Panc1 (cell line): ENCODE measurements around the gene SNTB2. TPM values are rescaled to one million over a fixed set of nuclear protein-coding genes. Genes with fewer than 3 reads are reported as not detected.
A peak's percentile ranks its signal among the peaks of the same experiment; 100 is the strongest.

Source experiments
- ATAC-seq: fragments of 200-7000 bp; cut with Tn5 transposase; 2 replicates; pipeline ENCODE4 v1.9.1; 2020; ENCODE audit warnings: mild to moderate bottlenecking, moderate library complexity
- BruUV-seq: library from RNA; stranded (reverse); fragments of 400-500 nt; replicated peaks from 2 replicates; lab custom pipeline; 2021; lab: Mats Ljungman, UMichigan
- CTCF ChIA-PET: fragments of 300-600 bp; sonication (Branson Sonifier 250); formaldehyde crosslinking; loops from one replicate; lab custom pipeline; 2022; ENCODE audit warnings: antibody characterized with exemption; lab: Charles Lee
- POLR2A ChIA-PET: fragments of 300-600 bp; sonication (Branson Sonifier 250); formaldehyde crosslinking; loops from one replicate; lab custom pipeline; 2022; ENCODE audit warnings: antibody characterized with exemption; lab: Charles Lee
- DNase-seq: peaks from one replicate; pipeline ENCODE4 v3.0.0-alpha.2; 2010; ENCODE audit warnings: low read depth, low spot score
- H3K27ac ChIP-seq: 2 replicates; pipeline ENCODE4 v1.5.1; 2011; ENCODE audit warnings: mild to moderate bottlenecking, low read length, inconsistent platforms
- H3K27me3 ChIP-seq: fragments of 200-500 bp; sonication (Bioruptor generic); 2 replicates; pipeline ENCODE4 v1.6.0; 2014; ENCODE audit warnings: low read length, inconsistent platforms; ENCODE audit not compliant: control insufficient read depth, insufficient read depth
- H3K36me3 ChIP-seq: fragments of 200-500 bp; sonication (Bioruptor generic); 2 replicates; pipeline ENCODE4 v1.5.1; 2014; ENCODE audit warnings: inconsistent platforms, mild to moderate bottlenecking, low read length, moderate library complexity; ENCODE audit not compliant: control insufficient read depth, insufficient read depth
- H3K4me1 ChIP-seq: 2 replicates; pipeline ENCODE4 v1.5.1; 2011; ENCODE audit warnings: inconsistent platforms, mild to moderate bottlenecking, low read length, moderate library complexity; ENCODE audit not compliant: control insufficient read depth, insufficient read depth
- H3K4me3 ChIP-seq, 2 experiments: 2 replicates each; pipeline ENCODE4 v1.5.1; 2011 to 2012; ENCODE audit warnings: low read depth in 2 of 2, low read length in 2 of 2, mild to moderate bottlenecking in 2 of 2, inconsistent platforms in 1 of 2, moderate library complexity in 1 of 2
- H3K9me3 ChIP-seq: fragments of 200-500 bp; sonication (Bioruptor generic); 2 replicates; pipeline ENCODE4 v1.5.1; 2014; ENCODE audit warnings: low read depth, mild to moderate bottlenecking, inconsistent platforms, low read length, moderate library complexity; ENCODE audit not compliant: control insufficient read depth, insufficient read depth
- POLR2AphosphoS5 ChIP-seq: IDR thresholded peaks from 2 replicates; pipeline ENCODE4 v1.6.1; 2012; ENCODE audit warnings: mild to moderate bottlenecking, low read depth, low read length, moderate library complexity
- SIN3A ChIP-seq: IDR thresholded peaks from 2 replicates; pipeline ENCODE4 v1.6.1; 2012; ENCODE audit warnings: low read depth, mild to moderate bottlenecking, low read length, moderate library complexity, borderline replicate concordance; ENCODE audit not compliant: insufficient read depth
- TCF7L2 ChIP-seq: IDR thresholded peaks from 2 replicates; pipeline ENCODE4 v1.6.1; 2011; ENCODE audit warnings: mild to moderate bottlenecking, low read depth, low read length, inconsistent platforms
- in situ Hi-C: cut with HindIII; loops from 2 replicates; pipeline ENCODE4 v1.10.0; 2016; ENCODE audit warnings: low sequenced_read_pairs, low pct_unique_long_range_greater_than_20kb
- intact Hi-C: fragments of 100-400 bp; cut with micrococcal nuclease; formaldehyde crosslinking; loops from one replicate; pipeline ENCODE4 v1.10.0; 2022; ENCODE audit not compliant: unreplicated experiment
- total RNA-seq: library from RNA; stranded (reverse); gene quantifications from one replicate; pipeline ENCODE4 v1.2.1, GENCODE V29; 2021; ENCODE audit not compliant: unreplicated experiment
- TF ChIP-seq, protein P1 (sequence below): fragments of 450-650 bp; IDR thresholded peaks from 2 replicates; pipeline ENCODE4 v1.5.1; 2017; ENCODE audit warnings: mild to moderate bottlenecking
- TF ChIP-seq, protein P2 (sequence below), 2 experiments: IDR thresholded peaks; 2 replicates each; pipeline ENCODE4 v1.6.1; 2011 to 2012; ENCODE audit warnings: low read depth in 2 of 2, control low read depth in 1 of 2, low read length in 1 of 2, mild to moderate bottlenecking in 1 of 2, moderate library complexity in 1 of 2; ENCODE audit not compliant: insufficient read depth in 1 of 2

SNTB2 gene
- total RNA-seq, 1 experiment from 2014 or later, result 40.8 TPM

DNA sequence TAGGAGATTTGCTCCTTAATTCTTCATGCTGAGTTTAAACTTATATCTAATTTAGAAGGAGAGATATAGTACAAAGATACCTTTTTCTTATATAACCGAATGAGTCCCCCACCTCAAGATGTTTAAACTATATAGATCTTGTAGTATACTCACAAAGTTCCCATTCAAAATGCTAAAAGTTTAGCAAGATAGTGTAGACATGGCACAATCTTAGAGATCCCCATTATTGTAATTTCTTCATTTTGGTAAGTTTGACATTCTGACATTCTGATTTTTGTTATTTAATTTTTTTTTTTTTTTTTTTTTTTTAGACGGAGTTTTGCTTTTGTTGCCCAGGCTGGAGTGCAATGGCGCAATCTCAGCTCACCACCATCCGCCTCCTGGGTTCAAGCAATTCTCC, 22.8 kb downstream of the SNTB2 start:
- Histone ChIP-seq H3K27ac (no peak overlapping the region), H3K4me1 (0 out of 2 replicates have a peak, but pooled peaks cover 2% of the 10 kb centered on the region), H3K9me3 (no peaks in the 10 kb centered on the region), H3K4me3 (no peak overlapping the region), H3K36me3 (no peaks in the 10 kb centered on the region), H3K27me3 (no peaks in the 10 kb centered on the region)
- BruUV-seq, result no TSS peak
- TF ChIP-seq TCF7L2, result no peak
- CTCF ChIA-PET, result no interaction called here
- in situ Hi-C loops (no loop called here), intact Hi-C loops (no loop called here)
- POLR2A ChIA-PET, result no interaction called here
- DNase-seq (no peak), ATAC-seq (no peak)

DNA sequence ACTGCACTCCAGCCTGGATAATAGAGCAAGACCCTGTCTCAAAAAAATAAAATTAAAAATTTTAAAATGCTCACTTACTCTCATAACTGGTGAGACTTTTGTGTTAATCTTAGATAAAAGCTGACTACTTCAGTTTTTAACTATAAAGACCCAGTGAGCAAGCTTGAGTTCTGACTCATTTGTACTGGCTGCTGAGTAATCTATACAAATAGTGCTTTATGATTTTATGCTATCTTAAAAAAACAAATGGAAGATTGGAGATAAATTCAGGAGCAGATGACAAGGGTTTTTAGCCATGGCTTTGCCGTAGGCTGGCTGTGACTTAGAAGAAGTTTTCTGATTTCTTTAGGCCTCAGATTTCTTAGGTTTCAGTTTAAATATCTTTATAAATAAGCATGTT, 30.5 kb downstream of the SNTB2 start:
- ChIA-PET CTCF (interaction anchor here (0.6 kb wide), 1 partner anchor 23 kb away, joined by 8 read pairs; no protein-coding TSS in a partner anchor), POLR2A (no interaction called here)
- Histone ChIP-seq H3K27ac (peak overlapping the region; percentile 42; the same call in 1 of the 2 replicates), H3K9me3 (no peaks in the 10 kb centered on the region), H3K4me1 (peaks cover 45% of the 10 kb centered on the region), H3K27me3 (no peaks in the 10 kb centered on the region), H3K4me3 (no peak overlapping the region), H3K36me3 (no peaks in the 10 kb centered on the region)
- TF ChIP-seq, protein P1, sequence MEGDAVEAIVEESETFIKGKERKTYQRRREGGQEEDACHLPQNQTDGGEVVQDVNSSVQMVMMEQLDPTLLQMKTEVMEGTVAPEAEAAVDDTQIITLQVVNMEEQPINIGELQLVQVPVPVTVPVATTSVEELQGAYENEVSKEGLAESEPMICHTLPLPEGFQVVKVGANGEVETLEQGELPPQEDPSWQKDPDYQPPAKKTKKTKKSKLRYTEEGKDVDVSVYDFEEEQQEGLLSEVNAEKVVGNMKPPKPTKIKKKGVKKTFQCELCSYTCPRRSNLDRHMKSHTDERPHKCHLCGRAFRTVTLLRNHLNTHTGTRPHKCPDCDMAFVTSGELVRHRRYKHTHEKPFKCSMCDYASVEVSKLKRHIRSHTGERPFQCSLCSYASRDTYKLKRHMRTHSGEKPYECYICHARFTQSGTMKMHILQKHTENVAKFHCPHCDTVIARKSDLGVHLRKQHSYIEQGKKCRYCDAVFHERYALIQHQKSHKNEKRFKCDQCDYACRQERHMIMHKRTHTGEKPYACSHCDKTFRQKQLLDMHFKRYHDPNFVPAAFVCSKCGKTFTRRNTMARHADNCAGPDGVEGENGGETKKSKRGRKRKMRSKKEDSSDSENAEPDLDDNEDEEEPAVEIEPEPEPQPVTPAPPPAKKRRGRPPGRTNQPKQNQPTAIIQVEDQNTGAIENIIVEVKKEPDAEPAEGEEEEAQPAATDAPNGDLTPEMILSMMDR, result no peak
- TF ChIP-seq, protein P2, sequence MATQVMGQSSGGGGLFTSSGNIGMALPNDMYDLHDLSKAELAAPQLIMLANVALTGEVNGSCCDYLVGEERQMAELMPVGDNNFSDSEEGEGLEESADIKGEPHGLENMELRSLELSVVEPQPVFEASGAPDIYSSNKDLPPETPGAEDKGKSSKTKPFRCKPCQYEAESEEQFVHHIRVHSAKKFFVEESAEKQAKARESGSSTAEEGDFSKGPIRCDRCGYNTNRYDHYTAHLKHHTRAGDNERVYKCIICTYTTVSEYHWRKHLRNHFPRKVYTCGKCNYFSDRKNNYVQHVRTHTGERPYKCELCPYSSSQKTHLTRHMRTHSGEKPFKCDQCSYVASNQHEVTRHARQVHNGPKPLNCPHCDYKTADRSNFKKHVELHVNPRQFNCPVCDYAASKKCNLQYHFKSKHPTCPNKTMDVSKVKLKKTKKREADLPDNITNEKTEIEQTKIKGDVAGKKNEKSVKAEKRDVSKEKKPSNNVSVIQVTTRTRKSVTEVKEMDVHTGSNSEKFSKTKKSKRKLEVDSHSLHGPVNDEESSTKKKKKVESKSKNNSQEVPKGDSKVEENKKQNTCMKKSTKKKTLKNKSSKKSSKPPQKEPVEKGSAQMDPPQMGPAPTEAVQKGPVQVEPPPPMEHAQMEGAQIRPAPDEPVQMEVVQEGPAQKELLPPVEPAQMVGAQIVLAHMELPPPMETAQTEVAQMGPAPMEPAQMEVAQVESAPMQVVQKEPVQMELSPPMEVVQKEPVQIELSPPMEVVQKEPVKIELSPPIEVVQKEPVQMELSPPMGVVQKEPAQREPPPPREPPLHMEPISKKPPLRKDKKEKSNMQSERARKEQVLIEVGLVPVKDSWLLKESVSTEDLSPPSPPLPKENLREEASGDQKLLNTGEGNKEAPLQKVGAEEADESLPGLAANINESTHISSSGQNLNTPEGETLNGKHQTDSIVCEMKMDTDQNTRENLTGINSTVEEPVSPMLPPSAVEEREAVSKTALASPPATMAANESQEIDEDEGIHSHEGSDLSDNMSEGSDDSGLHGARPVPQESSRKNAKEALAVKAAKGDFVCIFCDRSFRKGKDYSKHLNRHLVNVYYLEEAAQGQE (IDR thresholded peaks at IDR 0.05; ENCODE audit: insufficient read depth in 1 of 2, low read depth in 2 of 2, low read length in 1 of 2), result no peak
- TF ChIP-seq TCF7L2, result no peak
- TF ChIP-seq POLR2AphosphoS5, result no peak; the same call in 1 of the 2 replicates
- TF ChIP-seq SIN3A, result no peak
- DNase-seq (peak; percentile 15), ATAC-seq (peak; percentile 74; the same call in 1 of the 2 replicates)
- in situ Hi-C loops (no loop called here), intact Hi-C loops (no loop called here)
- BruUV-seq, result no TSS peak

DNA sequence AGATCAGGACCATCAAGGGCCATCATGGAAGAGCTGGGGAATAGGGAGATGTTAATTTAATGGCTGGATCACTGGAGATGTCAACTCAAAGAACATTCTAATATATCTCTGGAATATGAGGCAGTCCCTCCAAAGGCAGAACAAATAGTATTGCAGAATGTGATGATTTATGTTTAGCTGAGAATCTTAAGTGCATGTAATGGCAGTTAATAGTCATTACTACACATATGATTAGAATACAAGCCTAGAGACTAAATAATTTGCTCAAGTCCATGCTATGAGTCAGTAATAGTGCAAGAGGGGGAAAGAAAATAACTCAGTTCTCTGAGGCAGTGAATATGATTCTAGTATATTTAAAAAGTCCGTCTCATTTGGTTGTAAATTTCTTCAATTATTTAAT, 32.3 kb downstream of the SNTB2 start:
- in situ Hi-C loops (no loop called here), intact Hi-C loops (no loop called here)
- no peaks in the 10 kb centered on the region for H3K27me3 ChIP-seq
- peak overlapping the region; percentile 45; the same call in 1 of the 2 replicates for H3K27ac ChIP-seq
- ATAC-seq, result no peak
- ChIA-PET CTCF (interaction anchor here (0.5 kb wide), 1 partner anchor 1404 kb away, joined by 8 read pairs; no protein-coding TSS in a partner anchor), POLR2A (interaction anchor here (0.6 kb wide), 1 partner anchor 11 kb away, joined by 4 read pairs; no protein-coding TSS in a partner anchor)
- TSS peak; percentile 32 for BruUV-seq
- DNase-seq, result no peak
- no peaks in the 10 kb centered on the region for H3K36me3 ChIP-seq
- TF ChIP-seq TCF7L2, result no peak
- H3K4me1 ChIP-seq, result peaks cover 45% of the 10 kb centered on the region
- H3K4me3 ChIP-seq, result no peak overlapping the region
- no peaks in the 10 kb centered on the region for H3K9me3 ChIP-seq
